ENCODE data around the gene SUPT4H1.

Gene SUPT4H1

GRCh38 chr17:58303971-58304749 is 47.8 kb downstream of the SUPT4H1 start:
- DNase-seq (ENCODE audit: low spot score), result peak; percentile 96

GRCh38 chr17:58302919-58303585 is 48.9 kb downstream of the SUPT4H1 start:
- DNase-seq (ENCODE audit: low spot score), result no peak

- DNase-seq (ENCODE audit: low spot score), result no peak
Measured at GRCh38 chr17:58302171-58302918, 49.7 kb downstream of the SUPT4H1 start.

- DNase-seq (ENCODE audit: low spot score), result no peak
Measured at GRCh38 chr17:58301504-58302150, 50.4 kb downstream of the SUPT4H1 start.

GRCh38 chr17:58300336-58300735 is 51.7 kb downstream of the SUPT4H1 start:
- DNase-seq (ENCODE audit: low spot score), result no peak

Measured in HuH-7.5 (cell line).